HepG2 (cell line): ENCODE results near the gene JAKMIP2. TPM values are rescaled to one million over a fixed set of nuclear protein-coding genes. Genes with fewer than 3 reads are reported as not detected.

ENCODE experiments used
- FOXP4 ChIP-seq: sonication (generic); formaldehyde crosslinking; IDR thresholded peaks from 2 replicates; pipeline ENCODE4 v1.4.0; 2020; ENCODE audit warnings: missing genetic modification reagents
- ISL2 ChIP-seq: sonication (generic); formaldehyde crosslinking; IDR thresholded peaks from 2 replicates; pipeline ENCODE4 v1.5.0; 2020; ENCODE audit warnings: missing genetic modification reagents
- JUN ChIP-seq: sonication (generic); formaldehyde crosslinking; IDR thresholded peaks from 2 replicates; pipeline ENCODE4 v1.4.0; 2020; ENCODE audit warnings: mild to moderate bottlenecking, missing genetic modification reagents
- RXRB ChIP-seq: IDR thresholded peaks from 2 replicates; pipeline ENCODE4 v1.6.1; 2016; ENCODE audit warnings: borderline replicate concordance, missing genetic modification reagents, missing compliant biosample characterization
- polyA plus RNA-seq, 8 experiments: library from polyadenylated mRNA; depleted of rRNA in 3 of 8; stranded (reverse) in 7 of 8; unstranded in 1 of 8; fragments of >200 nt; fragmentation: Illumina TruSeq in 4 of 8; extraction: Trizol in 4 of 8; gene quantifications; 2 replicates each; pipeline versions ENCODE4 v1.2.1 to v1.2.3, GENCODE V29; 2011 to 2016; ENCODE audit warnings: low read depth in 4 of 8, missing spikeins in 1 of 8, mixed read lengths in 1 of 8; ENCODE audit not compliant: insufficient read depth in 1 of 8
- total RNA-seq, 5 experiments: library from RNA; depleted of rRNA; stranded (reverse); fragments of >200 nt; fragmentation: Illumina TruSeq; extraction: Trizol; gene quantifications; 2 replicates each; pipeline ENCODE4 v1.2.3, GENCODE V29; 2016; ENCODE audit warnings: low read depth in 1 of 5
- TF ChIP-seq, protein P1 (sequence below), 2 experiments: sonication (generic) in 1 of 2; formaldehyde crosslinking in 1 of 2; IDR thresholded peaks; 2 replicates each; pipeline versions ENCODE4 v1.4.0 to v1.6.1; 2016 to 2020; ENCODE audit warnings: borderline replicate concordance in 1 of 2, low read depth in 1 of 2, mild to moderate bottlenecking in 1 of 2, missing genetic modification reagents in 1 of 2
- TF ChIP-seq, protein P2 (sequence below): sonication (generic); formaldehyde crosslinking; IDR thresholded peaks from 2 replicates; pipeline ENCODE4 v1.5.1; 2020; ENCODE audit warnings: mild to moderate bottlenecking, missing genetic modification reagents, borderline replicate concordance
- TF ChIP-seq, protein P3 (sequence below): sonication (generic); formaldehyde crosslinking; IDR thresholded peaks from 2 replicates; pipeline ENCODE4 v1.9.0; 2021; ENCODE audit warnings: missing genetic modification reagents, mild to moderate bottlenecking, borderline replicate concordance

Gene JAKMIP2
- total and polyA plus RNA-seq, 2 of the 13 experiments (the other 11 are each of a cell fraction or from before 2014, with no cell fraction given), result 0.04 to 2.1 TPM

GRCh38 chr5:147639321-147639720, 143.2 kb downstream of the JAKMIP2 start (continued):
- TF ChIP-seq, protein P1, sequence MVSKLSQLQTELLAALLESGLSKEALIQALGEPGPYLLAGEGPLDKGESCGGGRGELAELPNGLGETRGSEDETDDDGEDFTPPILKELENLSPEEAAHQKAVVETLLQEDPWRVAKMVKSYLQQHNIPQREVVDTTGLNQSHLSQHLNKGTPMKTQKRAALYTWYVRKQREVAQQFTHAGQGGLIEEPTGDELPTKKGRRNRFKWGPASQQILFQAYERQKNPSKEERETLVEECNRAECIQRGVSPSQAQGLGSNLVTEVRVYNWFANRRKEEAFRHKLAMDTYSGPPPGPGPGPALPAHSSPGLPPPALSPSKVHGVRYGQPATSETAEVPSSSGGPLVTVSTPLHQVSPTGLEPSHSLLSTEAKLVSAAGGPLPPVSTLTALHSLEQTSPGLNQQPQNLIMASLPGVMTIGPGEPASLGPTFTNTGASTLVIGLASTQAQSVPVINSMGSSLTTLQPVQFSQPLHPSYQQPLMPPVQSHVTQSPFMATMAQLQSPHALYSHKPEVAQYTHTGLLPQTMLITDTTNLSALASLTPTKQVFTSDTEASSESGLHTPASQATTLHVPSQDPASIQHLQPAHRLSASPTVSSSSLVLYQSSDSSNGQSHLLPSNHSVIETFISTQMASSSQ (IDR thresholded peaks at IDR 0.05; ENCODE audit: low read depth), result peak; percentile 38
- TF ChIP-seq, protein P1 (CRISPR knock-in tag; IDR thresholded peaks at IDR 0.05; ENCODE audit: borderline replicate concordance), result no peak
- TF ChIP-seq ISL2 (CRISPR knock-in tag), result peak; percentile 77
- no peak for TF ChIP-seq JUN
- TF ChIP-seq FOXP4 (CRISPR knock-in tag), result 0 out of 2 replicates have a peak, but pooled peaks have one; percentile 25
- TF ChIP-seq, protein P2, sequence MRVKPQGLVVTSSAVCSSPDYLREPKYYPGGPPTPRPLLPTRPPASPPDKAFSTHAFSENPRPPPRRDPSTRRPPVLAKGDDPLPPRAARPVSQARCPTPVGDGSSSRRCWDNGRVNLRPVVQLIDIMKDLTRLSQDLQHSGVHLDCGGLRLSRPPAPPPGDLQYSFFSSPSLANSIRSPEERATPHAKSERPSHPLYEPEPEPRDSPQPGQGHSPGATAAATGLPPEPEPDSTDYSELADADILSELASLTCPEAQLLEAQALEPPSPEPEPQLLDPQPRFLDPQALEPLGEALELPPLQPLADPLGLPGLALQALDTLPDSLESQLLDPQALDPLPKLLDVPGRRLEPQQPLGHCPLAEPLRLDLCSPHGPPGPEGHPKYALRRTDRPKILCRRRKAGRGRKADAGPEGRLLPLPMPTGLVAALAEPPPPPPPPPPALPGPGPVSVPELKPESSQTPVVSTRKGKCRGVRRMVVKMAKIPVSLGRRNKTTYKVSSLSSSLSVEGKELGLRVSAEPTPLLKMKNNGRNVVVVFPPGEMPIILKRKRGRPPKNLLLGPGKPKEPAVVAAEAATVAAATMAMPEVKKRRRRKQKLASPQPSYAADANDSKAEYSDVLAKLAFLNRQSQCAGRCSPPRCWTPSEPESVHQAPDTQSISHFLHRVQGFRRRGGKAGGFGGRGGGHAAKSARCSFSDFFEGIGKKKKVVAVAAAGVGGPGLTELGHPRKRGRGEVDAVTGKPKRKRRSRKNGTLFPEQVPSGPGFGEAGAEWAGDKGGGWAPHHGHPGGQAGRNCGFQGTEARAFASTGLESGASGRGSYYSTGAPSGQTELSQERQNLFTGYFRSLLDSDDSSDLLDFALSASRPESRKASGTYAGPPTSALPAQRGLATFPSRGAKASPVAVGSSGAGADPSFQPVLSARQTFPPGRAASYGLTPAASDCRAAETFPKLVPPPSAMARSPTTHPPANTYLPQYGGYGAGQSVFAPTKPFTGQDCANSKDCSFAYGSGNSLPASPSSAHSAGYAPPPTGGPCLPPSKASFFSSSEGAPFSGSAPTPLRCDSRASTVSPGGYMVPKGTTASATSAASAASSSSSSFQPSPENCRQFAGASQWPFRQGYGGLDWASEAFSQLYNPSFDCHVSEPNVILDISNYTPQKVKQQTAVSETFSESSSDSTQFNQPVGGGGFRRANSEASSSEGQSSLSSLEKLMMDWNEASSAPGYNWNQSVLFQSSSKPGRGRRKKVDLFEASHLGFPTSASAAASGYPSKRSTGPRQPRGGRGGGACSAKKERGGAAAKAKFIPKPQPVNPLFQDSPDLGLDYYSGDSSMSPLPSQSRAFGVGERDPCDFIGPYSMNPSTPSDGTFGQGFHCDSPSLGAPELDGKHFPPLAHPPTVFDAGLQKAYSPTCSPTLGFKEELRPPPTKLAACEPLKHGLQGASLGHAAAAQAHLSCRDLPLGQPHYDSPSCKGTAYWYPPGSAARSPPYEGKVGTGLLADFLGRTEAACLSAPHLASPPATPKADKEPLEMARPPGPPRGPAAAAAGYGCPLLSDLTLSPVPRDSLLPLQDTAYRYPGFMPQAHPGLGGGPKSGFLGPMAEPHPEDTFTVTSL (CRISPR knock-in tag), result peak; percentile 77; the same call in 1 of the 2 replicates
- peak; percentile 19; the same call in 1 of the 2 replicates for TF ChIP-seq RXRB
- TF ChIP-seq, protein P3, sequence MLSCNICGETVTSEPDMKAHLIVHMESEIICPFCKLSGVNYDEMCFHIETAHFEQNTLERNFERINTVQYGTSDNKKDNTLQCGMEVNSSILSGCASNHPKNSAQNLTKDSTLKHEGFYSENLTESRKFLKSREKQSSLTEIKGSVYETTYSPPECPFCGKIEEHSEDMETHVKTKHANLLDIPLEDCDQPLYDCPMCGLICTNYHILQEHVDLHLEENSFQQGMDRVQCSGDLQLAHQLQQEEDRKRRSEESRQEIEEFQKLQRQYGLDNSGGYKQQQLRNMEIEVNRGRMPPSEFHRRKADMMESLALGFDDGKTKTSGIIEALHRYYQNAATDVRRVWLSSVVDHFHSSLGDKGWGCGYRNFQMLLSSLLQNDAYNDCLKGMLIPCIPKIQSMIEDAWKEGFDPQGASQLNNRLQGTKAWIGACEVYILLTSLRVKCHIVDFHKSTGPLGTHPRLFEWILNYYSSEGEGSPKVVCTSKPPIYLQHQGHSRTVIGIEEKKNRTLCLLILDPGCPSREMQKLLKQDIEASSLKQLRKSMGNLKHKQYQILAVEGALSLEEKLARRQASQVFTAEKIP, result no peak
- TF ChIP-seq, all 625 proteins: peak for 42
